GM21576 (cell line): Measurements from ENCODE around the gene CENPO.
"Not testable (repeated sequence)": the region's sequence is repeated elsewhere in the genome, so short reads cannot be mapped to it uniquely, and the experiment has no call there.

ENCODE experiments used
- ATAC-seq: cut with Tn5 transposase; IDR thresholded peaks from one replicate; pipeline ENCODE4 v1.9.1; 2021; ENCODE audit warnings: mild to moderate bottlenecking, moderate library complexity; ENCODE audit not compliant: unreplicated experiment

The CENPO gene

DNA sequence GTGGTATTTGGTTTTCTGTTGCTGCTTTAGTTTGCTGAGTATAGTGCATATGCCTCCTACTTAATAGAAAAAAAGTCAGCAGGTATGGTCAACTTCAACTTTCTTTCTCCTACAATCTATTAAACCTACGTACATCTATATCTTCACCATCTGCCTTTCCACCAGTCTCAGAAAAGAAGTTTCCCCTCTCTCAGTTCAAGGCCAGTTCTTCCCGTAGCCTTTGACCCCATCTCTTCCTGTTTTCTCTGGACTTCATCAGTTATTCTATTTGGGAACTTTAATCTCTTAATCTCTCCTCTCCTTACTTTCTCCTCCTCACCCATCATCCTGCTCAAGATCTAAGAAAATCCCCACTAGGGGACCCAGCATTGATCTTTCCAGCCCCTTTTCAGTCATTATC is 5.7 kb upstream of the CENPO start:
- no peak for ATAC-seq

DNA sequence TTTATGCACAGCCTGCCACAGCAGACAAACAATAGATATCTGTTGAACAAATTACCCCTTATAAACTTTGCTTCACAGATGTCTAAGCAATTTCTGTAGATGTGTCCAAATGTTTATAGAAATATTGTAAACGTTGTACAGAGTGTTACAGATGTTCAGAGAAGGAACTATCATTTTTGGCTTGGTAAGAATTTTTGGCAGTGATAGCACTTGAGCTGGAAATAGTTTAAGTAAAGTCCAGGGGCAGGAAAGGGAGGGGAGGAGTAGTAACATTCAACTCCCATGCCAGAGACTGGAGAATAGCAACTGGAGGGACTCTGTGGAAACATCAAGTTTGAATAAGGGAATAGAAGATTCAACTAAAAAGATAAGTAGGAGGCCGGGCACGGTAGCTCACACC is 4.4 kb upstream of the CENPO start:
- ATAC-seq = no peak

DNA sequence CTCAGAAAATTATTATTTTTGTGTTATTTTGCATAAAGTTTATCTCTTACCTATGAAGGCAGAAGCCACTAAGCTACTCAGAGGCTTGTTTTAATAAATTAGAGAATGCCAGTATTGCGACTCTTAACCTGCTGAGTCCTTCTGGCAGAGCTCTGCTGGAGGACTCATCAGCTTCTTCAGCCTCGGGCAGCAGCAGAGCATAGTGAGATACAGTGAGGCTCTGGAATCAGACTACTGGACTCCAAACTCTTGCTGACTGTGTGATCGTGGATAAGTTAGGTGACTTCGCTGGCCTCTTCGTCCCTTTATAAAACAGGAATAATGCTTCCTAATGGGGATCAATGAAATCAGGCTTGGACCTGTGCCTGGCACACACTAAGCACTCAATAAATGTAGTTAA is 1.8 kb upstream of the CENPO start:
- ATAC-seq = no peak

DNA sequence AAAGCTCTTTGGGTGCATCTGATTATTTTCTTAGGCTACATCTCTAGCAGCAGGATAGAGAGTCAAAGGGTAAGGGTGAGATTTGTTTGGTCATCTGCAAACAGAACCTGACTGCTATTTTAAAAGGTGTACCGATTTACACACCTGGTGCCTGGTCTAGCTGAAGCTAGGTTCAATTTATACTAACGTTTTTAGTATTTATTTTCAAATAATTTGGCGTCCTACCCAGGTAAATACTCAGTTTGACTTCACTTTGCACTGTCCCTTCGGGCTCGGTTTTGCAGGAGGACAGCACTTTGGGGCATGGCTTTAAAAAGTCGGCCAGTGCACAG is 717 bp upstream of the CENPO start:
- no peak for ATAC-seq

DNA sequence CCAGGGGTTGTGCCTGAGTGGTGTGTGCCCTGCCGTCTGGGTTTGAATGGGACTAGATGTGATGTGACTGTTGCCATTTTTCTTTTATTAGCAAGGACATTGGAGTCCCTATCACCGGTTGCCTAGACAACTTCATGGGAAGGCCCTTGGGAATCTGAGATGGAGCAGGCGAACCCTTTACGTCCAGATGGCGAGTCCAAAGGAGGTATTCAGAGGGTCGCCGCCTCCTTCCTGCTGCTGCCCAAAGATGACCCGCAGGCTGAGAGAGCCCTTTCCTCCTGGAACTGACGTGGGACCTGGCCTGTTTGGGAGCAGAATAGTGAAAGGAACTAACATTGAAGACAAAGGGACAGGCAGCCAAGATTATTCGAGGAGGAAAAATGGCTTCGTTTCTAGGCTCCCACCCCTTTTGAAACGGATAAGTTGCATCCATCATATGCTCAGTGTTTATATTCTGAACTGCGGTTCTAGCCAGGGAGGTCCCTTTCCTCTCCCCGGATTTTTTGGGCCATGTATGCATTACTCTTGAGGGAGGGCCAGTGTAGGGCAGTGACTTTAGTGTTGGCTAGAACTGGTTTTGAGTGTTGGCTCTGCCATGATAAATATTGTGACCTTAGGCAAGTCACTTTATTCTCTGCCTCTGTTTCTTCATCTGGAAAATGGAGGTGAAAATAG is 673 bp downstream of the CENPO start:
- no peak for ATAC-seq

DNA sequence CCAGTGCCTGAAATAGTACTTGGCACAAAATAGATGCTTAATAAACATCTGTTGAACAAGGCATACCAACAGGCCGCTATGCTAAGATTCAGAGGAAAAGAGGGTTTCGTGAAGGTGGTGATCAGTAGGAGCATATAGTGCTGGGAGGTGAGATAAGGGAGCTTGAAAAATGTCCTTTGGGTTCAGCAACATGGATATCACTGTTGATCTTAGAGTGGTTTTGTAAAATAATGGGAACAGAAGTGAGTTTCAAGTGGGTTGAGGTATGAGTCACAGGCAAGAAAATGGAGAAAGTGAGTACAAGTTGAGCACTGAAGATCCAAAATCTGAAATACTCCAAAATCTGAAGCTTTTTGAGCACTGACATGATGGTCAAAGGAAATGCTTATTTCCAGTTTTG is 4.4 kb downstream of the CENPO start:
- no peak for ATAC-seq

DNA sequence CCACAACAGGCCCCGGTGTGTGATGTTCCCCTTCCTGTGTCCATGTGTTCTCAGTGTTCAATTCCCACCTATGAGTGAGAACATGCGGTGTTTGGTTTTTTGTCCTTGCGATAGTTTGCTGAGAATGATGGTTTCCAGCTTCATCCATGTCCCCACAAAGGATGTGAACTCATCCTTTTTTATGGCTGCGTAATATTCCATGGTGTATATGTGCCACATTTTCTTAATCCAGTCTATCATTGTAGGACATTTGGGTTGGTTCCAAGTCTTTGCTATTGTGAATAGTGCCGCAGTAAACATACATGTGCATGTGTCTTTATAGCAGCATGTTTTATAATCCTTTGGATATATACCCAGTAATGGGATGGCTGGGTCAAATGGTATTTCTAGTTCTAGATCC is 7.3 kb downstream of the CENPO start:
- ATAC-seq = not testable (repeated sequence)

DNA sequence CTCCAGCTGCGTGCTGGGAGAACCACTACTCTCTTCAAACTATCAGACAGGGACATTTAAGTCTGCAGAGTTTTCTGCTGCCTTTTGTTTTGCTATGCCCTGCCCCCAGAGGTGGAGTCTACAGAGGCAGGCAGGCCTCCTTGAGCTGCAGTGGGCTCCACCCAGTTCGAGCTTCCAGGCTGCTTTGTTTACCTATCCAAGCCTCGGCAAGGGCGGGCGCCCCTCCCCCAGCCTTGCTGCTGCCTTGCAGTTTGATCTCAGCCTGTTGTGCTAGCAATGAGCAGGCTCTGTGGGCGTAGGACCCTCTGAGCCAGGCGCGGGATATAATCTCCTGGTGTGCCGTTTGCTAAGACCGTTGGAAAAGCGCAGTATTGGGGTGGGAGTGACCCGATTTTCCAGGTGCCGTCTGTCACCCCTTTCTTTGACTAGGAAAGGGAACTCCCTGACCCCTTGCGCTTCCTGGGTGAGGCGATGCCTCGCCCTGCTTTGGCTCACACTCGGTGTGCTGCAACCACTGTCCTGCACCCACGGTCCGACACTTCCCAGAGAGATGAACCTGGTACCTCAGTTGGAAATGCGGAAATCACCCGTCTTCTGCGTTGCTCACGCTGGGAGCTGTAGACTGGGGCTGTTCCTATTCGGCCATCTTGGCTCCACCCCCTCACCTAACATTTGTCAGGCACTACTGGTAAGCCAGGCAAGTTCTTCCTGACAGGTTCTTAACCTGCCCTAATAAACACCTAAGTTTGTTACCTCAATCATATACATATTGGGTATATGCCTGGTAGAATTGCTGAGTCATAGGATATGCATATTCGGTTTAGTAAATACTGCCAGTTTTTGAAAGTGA is 12.8 kb downstream of the CENPO start:
- ATAC-seq = not testable (repeated sequence)

DNA sequence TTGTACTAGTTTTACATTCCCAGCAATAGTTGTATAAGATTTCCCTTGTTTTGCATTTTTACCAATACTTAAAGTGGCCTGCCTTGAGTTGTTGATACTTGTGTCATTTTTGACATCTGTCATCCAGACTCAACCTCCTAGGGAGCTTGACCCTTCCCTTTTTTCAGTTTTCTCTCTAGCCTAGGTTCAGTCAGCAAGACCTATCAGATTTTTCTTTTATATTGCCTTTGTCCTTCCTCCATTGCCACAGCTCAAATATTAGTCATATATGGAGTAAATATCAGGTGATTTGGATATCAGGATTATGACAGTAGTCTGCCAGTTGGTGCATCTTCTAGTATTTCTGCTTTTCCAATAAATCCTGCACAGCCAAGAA is 13.4 kb downstream of the CENPO start:
- ATAC-seq = no peak

DNA sequence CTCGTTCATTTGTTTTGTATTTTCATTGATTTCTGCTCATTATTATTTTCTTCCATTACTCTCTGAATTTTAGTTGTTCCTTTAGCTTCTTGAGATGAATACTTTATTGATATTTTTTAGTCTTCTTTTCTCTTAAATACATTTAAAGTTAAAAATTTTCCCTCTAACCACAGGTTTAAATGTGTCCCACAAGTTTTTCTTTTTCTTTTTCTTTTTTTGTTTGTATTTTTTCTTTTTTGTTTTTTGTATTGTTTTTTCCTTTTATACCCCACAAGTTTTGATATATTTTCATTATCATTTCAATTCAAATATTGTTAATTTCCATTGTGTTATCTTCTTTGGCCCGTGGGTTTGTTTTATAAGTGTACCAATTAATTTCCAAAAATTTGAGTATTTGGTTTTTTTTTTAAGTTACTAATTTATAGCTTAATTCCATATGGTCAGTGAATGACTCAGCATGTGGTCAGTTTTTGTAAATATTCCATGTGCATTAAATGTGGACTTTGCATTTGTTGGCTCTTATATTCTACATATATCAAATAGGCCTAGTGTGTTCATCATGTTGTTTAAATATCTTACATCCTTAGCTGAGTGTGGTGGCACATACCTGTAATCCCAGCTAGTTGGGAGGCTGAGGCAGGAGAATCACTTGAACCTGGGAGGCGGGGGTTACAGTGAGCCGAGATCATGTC is 16.2 kb downstream of the CENPO start:
- no peak for ATAC-seq

DNA sequence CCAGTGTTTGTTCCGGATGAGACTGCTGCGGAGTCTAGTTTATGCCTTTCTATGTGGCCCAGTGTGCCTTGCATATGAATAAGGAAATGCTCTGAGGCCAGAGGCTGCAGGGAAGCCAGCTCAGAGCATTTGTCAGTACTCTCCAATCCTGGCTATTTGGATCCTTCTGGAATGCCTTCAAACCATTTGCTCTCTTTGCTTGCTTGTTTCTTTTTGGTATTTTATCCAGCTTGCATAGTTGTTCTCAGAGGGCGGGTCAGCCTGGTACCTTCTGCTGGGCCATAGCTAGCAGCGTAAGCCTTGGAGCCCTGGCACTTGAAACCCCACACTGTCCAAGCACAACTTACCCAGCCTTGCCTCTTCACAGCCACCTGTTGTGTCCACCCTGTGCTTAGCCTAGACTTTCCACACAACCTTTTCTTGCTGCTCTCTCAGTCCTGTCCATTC is 20.5 kb downstream of the CENPO start:
- ATAC-seq = no peak

DNA sequence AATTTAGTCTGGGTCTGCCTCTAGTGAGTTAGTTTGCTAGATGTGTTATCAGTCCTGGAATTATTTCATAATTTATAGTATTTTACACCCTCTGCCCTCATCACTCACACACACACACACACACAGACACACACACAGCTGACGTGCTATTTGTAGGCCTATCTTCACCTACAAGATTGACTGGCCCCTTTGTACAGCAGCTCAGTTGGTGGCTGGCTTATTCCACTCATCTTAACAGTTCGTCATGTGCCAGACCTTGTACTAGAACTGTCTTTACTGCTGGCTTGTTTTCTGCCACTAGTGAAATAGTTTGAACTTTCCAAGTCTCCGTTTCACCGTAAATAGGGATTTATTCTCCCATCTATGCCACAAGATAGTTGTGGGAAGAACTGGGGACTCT is 21.3 kb downstream of the CENPO start:
- no peak for ATAC-seq

DNA sequence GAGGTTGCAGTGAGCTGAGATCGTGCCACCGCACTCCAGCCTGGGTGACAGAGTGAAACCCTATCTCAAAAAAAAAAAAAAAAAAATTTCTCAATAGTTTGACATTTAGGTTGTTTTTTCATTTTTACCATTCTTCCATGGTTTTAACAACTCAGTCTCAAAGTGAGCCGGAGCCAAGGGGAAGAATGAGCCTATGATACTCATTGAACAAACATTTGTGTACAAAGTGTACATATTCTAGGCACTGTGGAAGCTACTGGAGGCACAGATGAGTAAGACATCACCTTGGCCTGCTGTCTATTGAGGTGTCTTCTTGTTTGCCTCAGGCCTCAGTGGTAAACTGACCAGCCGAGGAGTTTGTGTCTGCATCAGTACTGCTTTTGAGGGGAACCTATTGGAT is 21.9 kb downstream of the CENPO start:
- ATAC-seq = no peak

DNA sequence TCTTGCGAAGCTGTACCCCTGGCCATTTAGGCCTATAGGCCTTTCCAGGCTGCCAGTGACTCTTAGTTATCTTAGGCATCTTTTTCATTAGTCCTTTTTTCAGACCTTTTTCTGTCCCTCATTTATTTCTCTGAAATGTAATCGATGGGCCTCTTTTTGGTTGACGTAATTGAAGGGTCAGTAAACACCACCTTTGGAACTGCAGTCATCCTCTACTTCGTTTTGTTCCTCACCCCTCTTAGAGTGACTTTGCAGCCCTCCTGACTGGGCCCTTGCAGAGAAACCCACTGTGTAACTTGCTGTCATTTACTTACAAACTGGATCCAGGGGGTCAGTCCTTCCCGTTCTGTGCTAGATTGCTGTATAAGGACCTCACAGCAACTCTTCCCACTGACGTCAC is 23.2 kb downstream of the CENPO start:
- no peak for ATAC-seq

DNA sequence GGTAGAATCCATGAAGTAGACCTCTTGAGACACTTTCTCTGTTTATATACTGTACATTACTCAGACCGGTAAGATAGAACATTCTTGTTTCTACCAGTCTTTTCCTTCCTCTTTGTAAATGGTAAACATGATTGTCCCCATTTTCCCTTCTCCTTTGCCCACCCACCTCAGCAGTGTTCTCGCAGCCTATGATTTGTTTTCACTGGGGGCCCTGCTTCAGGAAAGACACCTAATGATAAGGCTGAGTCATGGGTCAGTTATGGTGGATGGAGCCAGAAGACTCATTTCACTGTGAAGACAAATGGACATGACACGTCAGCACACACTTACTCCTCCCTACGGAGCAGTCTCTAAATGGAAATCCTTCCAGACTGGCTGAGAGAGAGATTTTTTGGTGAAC is 23.7 kb downstream of the CENPO start:
- no peak for ATAC-seq

DNA sequence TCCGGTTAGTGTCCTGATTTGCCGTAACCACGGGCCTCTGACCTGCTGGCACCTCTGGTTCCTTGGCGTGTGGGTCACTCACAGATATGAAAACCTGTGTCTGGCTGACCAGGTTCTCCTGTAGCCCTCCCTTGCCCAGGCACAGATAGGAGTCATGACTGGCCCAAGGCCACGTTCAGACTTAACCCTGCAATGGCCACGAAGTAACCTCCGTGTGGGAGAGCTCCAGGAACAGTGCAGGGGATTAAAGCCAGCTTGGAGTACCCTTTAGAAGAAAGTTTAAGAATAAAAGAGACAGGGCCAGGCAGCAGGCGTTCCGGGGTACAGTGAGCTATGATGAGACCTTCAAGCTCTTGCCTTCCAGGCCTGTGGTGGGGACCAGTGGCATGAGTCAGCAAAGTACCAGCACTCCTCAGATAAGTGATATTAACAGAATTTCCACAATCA is 25.5 kb downstream of the CENPO start:
- no peak for ATAC-seq

DNA sequence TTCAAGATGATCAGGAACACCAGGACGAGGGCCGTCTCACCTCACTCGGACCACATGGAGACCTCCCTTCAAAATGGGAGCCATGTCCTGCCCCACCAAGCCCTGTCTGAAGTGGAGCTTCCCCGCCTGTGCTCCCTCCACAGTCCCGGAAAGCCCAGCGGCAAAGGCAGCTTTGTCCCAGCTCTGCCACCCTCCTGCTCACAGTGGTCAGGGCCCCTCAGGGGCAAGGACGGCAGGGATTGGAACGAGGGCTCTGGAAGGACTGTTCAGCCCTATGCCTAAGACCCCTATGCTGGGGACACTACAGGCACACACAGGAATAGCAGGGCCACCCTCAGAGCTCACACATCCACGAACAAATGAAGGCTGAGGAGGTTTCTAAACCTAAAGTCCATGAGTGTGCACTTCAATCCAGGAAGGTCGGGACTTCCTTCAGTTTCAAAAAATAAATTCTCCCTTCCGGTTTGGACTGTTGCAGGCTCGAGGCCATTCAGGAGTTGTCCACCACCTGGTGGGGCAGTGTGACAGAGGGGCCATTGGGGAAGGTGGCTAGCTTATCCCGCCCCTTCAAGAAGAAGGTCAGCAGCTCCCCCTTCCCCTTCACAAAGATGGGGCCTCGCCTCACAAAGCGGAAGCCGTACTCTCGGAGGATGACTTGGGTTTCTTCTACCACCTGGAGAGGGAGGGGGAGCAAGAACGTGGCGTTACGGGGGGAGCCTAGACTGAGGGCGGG is 26.4 kb downstream of the CENPO start:
- no peak for ATAC-seq

DNA sequence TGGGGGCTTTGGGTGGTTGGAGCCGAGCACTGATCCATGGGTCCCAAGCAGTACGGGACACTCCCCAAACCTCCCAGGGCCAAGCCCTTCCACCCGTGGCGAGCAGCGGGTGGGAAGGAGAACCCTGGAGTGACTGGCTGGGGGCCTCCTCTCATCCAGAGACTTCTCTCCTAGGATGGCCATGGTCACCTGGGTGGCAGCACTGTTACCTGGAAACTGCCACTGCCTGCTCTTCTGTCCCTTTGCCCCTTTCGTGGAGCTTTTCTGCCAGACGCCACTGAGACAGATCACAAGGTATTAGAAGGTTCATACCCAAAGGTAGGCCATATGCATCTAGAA is 26.9 kb downstream of the CENPO start:
- no peak for ATAC-seq

DNA sequence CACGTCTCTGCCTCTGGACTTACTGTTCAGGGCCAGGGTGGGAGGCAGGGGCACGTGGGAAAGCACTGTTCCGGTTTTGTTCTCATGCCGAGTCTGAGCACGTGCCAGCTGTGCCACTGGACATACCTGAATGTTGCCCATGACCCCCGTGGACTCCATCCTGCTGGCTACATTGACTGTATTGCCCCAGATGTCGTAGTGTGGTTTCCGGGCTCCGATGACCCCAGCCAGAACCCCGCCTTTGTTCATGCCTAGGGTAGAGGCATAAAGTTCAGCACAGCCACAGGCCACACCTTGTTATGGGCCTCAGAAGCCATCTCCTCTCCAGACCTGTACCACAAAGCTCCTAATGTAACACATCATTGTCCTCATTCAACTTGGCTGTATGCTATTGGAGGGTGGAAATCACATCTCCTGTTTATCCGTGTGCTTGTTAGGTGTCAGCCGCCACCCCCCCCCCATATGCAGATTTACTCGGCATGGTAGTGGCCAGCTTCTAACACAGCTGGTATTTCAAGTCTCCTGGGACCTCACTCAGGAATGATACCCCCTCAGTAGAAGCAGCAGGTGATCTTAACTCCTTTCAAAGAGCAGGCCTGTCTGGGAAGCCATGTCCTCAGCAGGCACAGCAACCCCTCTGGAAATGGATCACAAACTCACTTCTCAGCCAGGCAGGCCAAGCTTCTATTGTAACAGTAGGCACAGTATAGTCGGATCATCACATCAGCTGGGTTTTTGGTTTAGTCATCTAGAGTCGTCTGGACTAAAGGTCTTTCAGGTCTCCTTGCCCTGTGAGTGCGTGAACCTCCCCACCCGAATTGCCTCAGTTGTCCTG is 27.6 kb downstream of the CENPO start:
- ATAC-seq = no peak

DNA sequence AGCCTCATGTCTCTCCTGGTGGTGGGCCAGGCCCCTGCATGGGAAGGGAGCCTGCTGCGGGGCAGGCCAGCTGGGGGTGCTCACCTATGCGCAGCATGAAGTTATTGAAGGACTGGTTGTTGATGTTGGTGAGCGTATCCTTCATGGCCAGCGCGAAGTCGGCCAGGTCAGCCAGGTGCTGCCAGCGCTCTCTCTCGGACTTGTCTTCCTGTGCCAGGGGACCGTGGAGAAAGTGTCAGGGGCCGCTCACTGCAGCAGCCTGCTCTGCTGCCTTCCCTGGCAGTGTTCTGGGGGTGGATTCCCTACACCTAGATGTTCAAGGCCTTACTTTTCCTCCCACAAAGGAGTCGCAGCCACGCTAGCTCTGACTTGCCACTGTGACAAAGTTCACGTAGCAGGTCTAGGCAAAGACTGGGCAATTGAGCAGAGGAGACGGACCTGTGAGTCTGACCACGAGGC is 28.2 kb downstream of the CENPO start:
- no peak for ATAC-seq
